ENCODE results near the gene UBN2.

DNA sequence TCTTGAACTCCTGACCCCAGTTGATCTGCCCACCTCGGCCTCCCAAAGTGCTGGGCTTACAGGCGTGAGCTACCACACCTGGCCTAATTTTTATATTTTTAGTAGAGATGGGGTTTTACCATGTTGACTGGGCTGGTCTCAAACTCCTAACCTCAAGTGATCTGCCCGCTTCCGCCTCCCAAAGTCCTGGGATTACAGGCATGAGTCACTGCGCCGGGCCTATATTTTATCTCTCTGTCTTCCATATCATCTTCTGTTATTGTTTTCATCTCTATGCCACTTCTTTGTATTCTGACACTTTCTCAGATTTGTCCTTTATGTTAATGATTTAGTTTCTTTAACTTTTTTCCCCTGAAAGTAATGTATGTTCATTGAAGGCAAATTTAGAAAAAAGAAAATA, 55.1 kb downstream of the UBN2 start:
- TF ChIP-seq CTCF (optimal IDR thresholded peaks at IDR 0.05 in 1 of 3, IDR thresholded peaks at IDR 0.05 in 1 of 3, conservative IDR thresholded peaks at IDR 0.05 in 1 of 3; ENCODE audit: extremely low read depth in 1 of 3, insufficient read depth in 2 of 3, low read length in 3 of 3): no peak
- no peak for TF ChIP-seq EZH2 (IDR thresholded peaks at IDR 0.05; ENCODE audit: low read length)

Measured in keratinocyte (primary cell).